MCF 10A (cell line): ENCODE measurements around the gene PODNL1. TPM values are rescaled to one million over a fixed set of nuclear protein-coding genes. Genes with fewer than 3 reads are reported as not detected.

Experiments
- BruUV-seq: library from RNA; stranded (reverse); fragments of 400-500 nt; replicated peaks from 2 replicates; lab custom pipeline; 2021; lab: Mats Ljungman, UMichigan
- CTCF ChIA-PET: fragments of 300-600 bp; sonication (Branson Sonifier 250); formaldehyde crosslinking; extraction: SDS; loops from one replicate; lab custom pipeline; 2021; ENCODE audit warnings: antibody characterized with exemption, inconsistent platforms; lab: Yijun Ruan, JAX
- POLR2A ChIA-PET: fragments of 300-600, 350-650 bp; sonication (Branson Sonifier 250); formaldehyde crosslinking; extraction: SDS; loops from one replicate; lab custom pipeline; 2020; ENCODE audit warnings: antibody characterized with exemption, inconsistent platforms; lab: Yijun Ruan, JAX
- DNase-seq: peaks from one replicate; pipeline ENCODE4 v3.0.0-alpha.2; 2018; ENCODE audit not compliant: unreplicated experiment
- H3K27ac Mint-ChIP-seq: one replicate; pipeline ENCODE4 v1.8.0; 2022; ENCODE audit warnings: mild to moderate bottlenecking, low read depth, mixed read lengths; ENCODE audit not compliant: unreplicated experiment
- H3K27me3 Mint-ChIP-seq: one replicate; pipeline ENCODE4 v1.8.0; 2022; ENCODE audit warnings: mixed read lengths; ENCODE audit not compliant: insufficient read depth, unreplicated experiment
- H3K36me3 Mint-ChIP-seq: one replicate; pipeline ENCODE4 v1.8.0; 2022; ENCODE audit warnings: mild to moderate bottlenecking, moderate library complexity, mixed read lengths; ENCODE audit not compliant: insufficient read depth, unreplicated experiment
- H3K4me1 Mint-ChIP-seq: one replicate; pipeline ENCODE4 v1.8.0; 2022; ENCODE audit warnings: mixed read lengths; ENCODE audit not compliant: insufficient read depth, unreplicated experiment
- H3K4me3 Mint-ChIP-seq: one replicate; pipeline ENCODE4 v1.8.0; 2022; ENCODE audit warnings: mild to moderate bottlenecking, moderate library complexity, mixed read lengths; ENCODE audit not compliant: unreplicated experiment
- H3K9me3 Mint-ChIP-seq: one replicate; pipeline ENCODE4 v1.8.0; 2022; ENCODE audit warnings: mixed read lengths; ENCODE audit not compliant: unreplicated experiment
- CTCF ChIP-seq: fragments of 200-600 bp; IDR thresholded peaks from one replicate; pipeline ENCODE4 v1.8.0; 2022; ENCODE audit warnings: antibody characterized with exemption, mild to moderate bottlenecking; ENCODE audit not compliant: unreplicated experiment
- intact Hi-C: fragments of 100-400 bp; cut with micrococcal nuclease; formaldehyde crosslinking; loops from 2 replicates; pipeline ENCODE4 v1.14.1; 2022
- total RNA-seq: library from RNA; stranded (reverse); gene quantifications from 2 replicates; pipeline ENCODE4 v1.2.3, GENCODE V29; 2022

PODNL1 gene
- total RNA-seq, 1 experiment from 2014 or later: 0.51 TPM

- no peak for DNase-seq
- H3K9me3 Mint-ChIP-seq: no peaks in the 10 kb centered on the region
- intact Hi-C loops: no loop called here
- peaks cover 8% of the 10 kb centered on the region for H3K27me3 Mint-ChIP-seq
- ChIA-PET POLR2A (no interaction called here), CTCF (interaction anchor here (0.7 kb wide), 1 partner anchor 10 kb away, joined by 3 read pairs; the partner anchor contains the start of gene DCAF15)
- BruUV-seq: no TSS peak
- H3K27ac Mint-ChIP-seq: no peak overlapping the region
- no peaks in the 10 kb centered on the region for H3K36me3 Mint-ChIP-seq
- peaks cover 9% of the 10 kb centered on the region for H3K4me1 Mint-ChIP-seq
- no peak for TF ChIP-seq CTCF
- H3K4me3 Mint-ChIP-seq: no peak overlapping the region
Observed at GRCh38 chr19:13942023-13942684, 3.9 kb upstream of the PODNL1 start.

GRCh38 chr19:13937479-13938300 lies 527 bp downstream of the PODNL1 start:
- CTCF ChIA-PET: interaction anchor here (0.6 to 1.1 kb wide), 2 partner anchors 61 to 135 kb away, joined by 3 to 5 read pairs; partner anchors contain the start of gene NANOS3
- Mint-ChIP-seq H3K9me3 (no peaks in the 10 kb centered on the region), H3K4me1 (peaks cover 6% of the 10 kb centered on the region), H3K36me3 (peaks cover 5% of the 10 kb centered on the region), H3K4me3 (no peak overlapping the region), H3K27ac (no peak overlapping the region), H3K27me3 (peaks cover 11% of the 10 kb centered on the region)
- POLR2A ChIA-PET: interaction anchor here (0.6 kb wide), 1 partner anchor 50 kb away, joined by 4 read pairs; no protein-coding TSS in a partner anchor
- no TSS peak for BruUV-seq
- intact Hi-C loops: no loop called here
- DNase-seq: no peak
- no peak for TF ChIP-seq CTCF

GRCh38 chr19:13935765-13936510 lies 2.3 kb downstream of the PODNL1 start:
- POLR2A ChIA-PET: no interaction called here
- intact Hi-C loops: no loop called here
- peaks cover 6% of the 10 kb centered on the region for H3K4me1 Mint-ChIP-seq
- no peak for TF ChIP-seq CTCF
- peaks cover 11% of the 10 kb centered on the region for H3K27me3 Mint-ChIP-seq
- BruUV-seq: no TSS peak
- H3K36me3 Mint-ChIP-seq: peaks cover 5% of the 10 kb centered on the region
- H3K4me3 Mint-ChIP-seq: no peak overlapping the region
- no peak overlapping the region for H3K27ac Mint-ChIP-seq
- CTCF ChIA-PET: interaction anchor here (0.6 to 0.7 kb wide), 2 partner anchors 17 to 139 kb away, joined by 3 read pairs; no protein-coding TSS in a partner anchor
- H3K9me3 Mint-ChIP-seq: no peaks in the 10 kb centered on the region
- DNase-seq: no peak

GRCh38 chr19:13934785-13935109 lies 3.5 kb downstream of the PODNL1 start:
- Mint-ChIP-seq H3K27ac (no peak overlapping the region), H3K27me3 (peaks cover 11% of the 10 kb centered on the region), H3K36me3 (peaks cover 5% of the 10 kb centered on the region), H3K4me3 (no peak overlapping the region), H3K4me1 (peaks cover 6% of the 10 kb centered on the region), H3K9me3 (no peaks in the 10 kb centered on the region)
- CTCF ChIA-PET: no interaction called here
- POLR2A ChIA-PET: no interaction called here
- intact Hi-C loops: no loop called here
- no peak for TF ChIP-seq CTCF
- no TSS peak for BruUV-seq
- DNase-seq: no peak
